AG04449 (cell line): ENCODE data around the gene IFT57.

Source experiments
- CTCF ChIA-PET: fragments of 350-600 bp; formaldehyde crosslinking; extraction: SDS; loops from one replicate; lab custom pipeline; 2021; ENCODE audit warnings: antibody characterized with exemption; lab: Yijun Ruan, JAX
- POLR2A ChIA-PET: fragments of 400-600, 350-600 bp; formaldehyde crosslinking; extraction: SDS; loops from one replicate; lab custom pipeline; 2020; ENCODE audit warnings: antibody characterized with exemption, inconsistent platforms; lab: Yijun Ruan, JAX
- DNase-seq: peaks from one replicate; pipeline ENCODE4 v3.0.0-alpha.2; 2010; ENCODE audit warnings: low read depth, low spot score
- H3K4me3 ChIP-seq: 2 replicates; pipeline ENCODE4 v1.5.1; 2011; ENCODE audit warnings: low read depth, mild to moderate bottlenecking, control low read depth, low read length
- CTCF ChIP-seq: IDR thresholded peaks from one replicate; pipeline ENCODE4 v1.5.1; 2011; ENCODE audit warnings: mild to moderate bottlenecking, moderate library complexity, low read length, control low read depth, inconsistent platforms; ENCODE audit not compliant: insufficient read depth; ENCODE audit errors: missing control alignments

The IFT57 gene

GRCh38 chr3:108223928-108224327 lies 1.7 kb upstream of the IFT57 start:
- H3K4me3 ChIP-seq, result no peak overlapping the region
- DNase-seq, result no peak
- CTCF ChIA-PET, result interaction anchor here (0.8 to 1.3 kb wide), 3 partner anchors 21 to 296 kb away, joined by 3 read pairs; no protein-coding TSS in a partner anchor
- POLR2A ChIA-PET, result interaction anchor here (0.7 kb wide), 1 partner anchor 46 kb away, joined by 3 read pairs; no protein-coding TSS in a partner anchor
- TF ChIP-seq CTCF, result no peak

GRCh38 chr3:108222853-108223565 lies 785 bp upstream of the IFT57 start:
- ChIA-PET CTCF (interaction anchor here (0.8 to 1.5 kb wide), 4 partner anchors 16 to 255 kb away, joined by 3 to 7 read pairs (median 3); no protein-coding TSS in a partner anchor), POLR2A (no interaction called here)
- H3K4me3 ChIP-seq, result peak overlapping the region; percentile 84
- DNase-seq, result no peak
- TF ChIP-seq CTCF, result no peak

GRCh38 chr3:108221393-108221792 lies 831 bp downstream of the IFT57 start:
- peak overlapping the region; percentile 84 for H3K4me3 ChIP-seq
- no peak for DNase-seq
- TF ChIP-seq CTCF, result no peak
- ChIA-PET POLR2A (no interaction called here), CTCF (no interaction called here)

- H3K4me3 ChIP-seq, result no peak overlapping the region
- DNase-seq, result no peak
- POLR2A ChIA-PET, result no interaction called here
- CTCF ChIA-PET, result no interaction called here
- no peak for TF ChIP-seq CTCF
Observed at GRCh38 chr3:108219336-108219735, 2.9 kb downstream of the IFT57 start.

GRCh38 chr3:108218811-108219210 lies 3.4 kb downstream of the IFT57 start:
- no peak for DNase-seq
- TF ChIP-seq CTCF, result no peak
- H3K4me3 ChIP-seq, result no peak overlapping the region
- POLR2A ChIA-PET, result no interaction called here
- CTCF ChIA-PET, result no interaction called here

- no peak for DNase-seq
- POLR2A ChIA-PET, result no interaction called here
- H3K4me3 ChIP-seq, result no peak overlapping the region
- CTCF ChIA-PET, result no interaction called here
- no peak for TF ChIP-seq CTCF
Observed at GRCh38 chr3:108215871-108216270, 6.4 kb downstream of the IFT57 start.
